Central memory CD8-positive, alpha-beta T cell (primary cell): ENCODE data around the gene TMTC3.
A peak's percentile ranks its signal among the peaks of the same experiment; 100 is the strongest.

Source experiments
- ATAC-seq: fragments of 150-1000 bp; cut with Tn5 transposase; replicated peaks from 2 replicates; pipeline ENCODE4 v1.10.0; 2022; ENCODE audit warnings: mild to moderate bottlenecking, moderate FRiP score, moderate number of reproducible peaks; ENCODE audit not compliant: poor library complexity, severe bottlenecking; ENCODE audit errors: extremely low read depth
- DNase-seq, 2 donors: peaks; one replicate each; pipeline ENCODE4 v3.0.0; 2021; ENCODE audit warnings: low spot score in 2 of 2
- H3K27ac Mint-ChIP-seq: one replicate; pipeline ENCODE4 v1.8.0; 2022; ENCODE audit warnings: low read depth, mild to moderate bottlenecking, moderate library complexity, mixed read lengths
- H3K27me3 Mint-ChIP-seq: one replicate; pipeline ENCODE4 v1.8.0; 2022; ENCODE audit warnings: mixed read lengths
- H3K36me3 Mint-ChIP-seq: one replicate; pipeline ENCODE4 v1.8.0; 2022; ENCODE audit warnings: mild to moderate bottlenecking, moderate library complexity, mixed read lengths; ENCODE audit not compliant: insufficient read depth
- H3K4me1 Mint-ChIP-seq: one replicate; pipeline ENCODE4 v1.8.0; 2022; ENCODE audit warnings: mixed read lengths
- H3K4me3 Mint-ChIP-seq: one replicate; pipeline ENCODE4 v1.8.0; 2022; ENCODE audit warnings: mild to moderate bottlenecking, moderate library complexity, mixed read lengths
- H3K9me3 Mint-ChIP-seq: one replicate; pipeline ENCODE4 v1.8.0; 2022; ENCODE audit warnings: mixed read lengths

Gene TMTC3

DNA sequence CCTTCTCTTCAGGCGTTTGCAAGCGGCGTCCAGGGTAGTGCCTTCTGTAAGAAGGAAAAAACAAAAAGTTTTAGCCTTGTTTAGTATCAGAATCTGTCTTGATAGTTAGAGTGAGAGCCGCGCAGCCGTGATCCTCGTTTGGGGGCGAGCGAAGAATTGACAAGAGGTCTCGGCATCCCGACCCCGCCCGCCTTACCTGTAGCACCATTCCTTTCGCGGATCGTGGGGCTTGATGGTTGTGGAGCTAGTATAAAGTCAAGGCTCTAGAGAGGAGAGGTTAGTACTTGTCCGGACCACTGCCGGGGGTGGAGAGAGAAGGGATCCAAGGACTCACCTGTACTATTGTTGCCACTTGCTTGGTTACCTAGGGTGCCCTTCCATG lies 494 bp downstream of the TMTC3 start:
- peaks cover 47% of the 10 kb centered on the region for H3K4me1 Mint-ChIP-seq
- peak overlapping the region; percentile 90 for H3K4me3 Mint-ChIP-seq
- no peak for DNase-seq
- H3K9me3 Mint-ChIP-seq = no peaks in the 10 kb centered on the region
- no peaks in the 10 kb centered on the region for H3K27me3 Mint-ChIP-seq
- H3K36me3 Mint-ChIP-seq = peaks cover 17% of the 10 kb centered on the region
- ATAC-seq = peak; percentile 0
- H3K27ac Mint-ChIP-seq = peak overlapping the region; percentile 95

GRCh38 chr12:88144037-88144436 lies 1.9 kb downstream of the TMTC3 start:
- Mint-ChIP-seq H3K9me3 (no peaks in the 10 kb centered on the region), H3K27ac (no peak overlapping the region), H3K4me3 (no peak overlapping the region), H3K4me1 (peaks cover 35% of the 10 kb centered on the region), H3K36me3 (peaks cover 15% of the 10 kb centered on the region), H3K27me3 (no peaks in the 10 kb centered on the region)
- no peak for DNase-seq
- no peak for ATAC-seq

GRCh38 chr12:88144546-88145468 lies 2.7 kb downstream of the TMTC3 start:
- Mint-ChIP-seq H3K27me3 (no peaks in the 10 kb centered on the region), H3K4me3 (no peak overlapping the region), H3K27ac (no peak overlapping the region), H3K4me1 (peaks cover 35% of the 10 kb centered on the region), H3K36me3 (peaks cover 13% of the 10 kb centered on the region), H3K9me3 (no peaks in the 10 kb centered on the region)
- no peak for DNase-seq
- ATAC-seq = no peak

GRCh38 chr12:88145567-88146505 lies 3.7 kb downstream of the TMTC3 start:
- Mint-ChIP-seq H3K9me3 (no peaks in the 10 kb centered on the region), H3K27me3 (no peaks in the 10 kb centered on the region), H3K4me1 (peaks cover 26% of the 10 kb centered on the region), H3K36me3 (peaks cover 13% of the 10 kb centered on the region), H3K27ac (no peak overlapping the region), H3K4me3 (no peak overlapping the region)
- DNase-seq (no peak), ATAC-seq (no peak)

- H3K9me3 Mint-ChIP-seq = no peaks in the 10 kb centered on the region
- peaks cover 18% of the 10 kb centered on the region for H3K4me1 Mint-ChIP-seq
- ATAC-seq (no peak), DNase-seq (no peak)
- no peak overlapping the region for H3K27ac Mint-ChIP-seq
- no peaks in the 10 kb centered on the region for H3K27me3 Mint-ChIP-seq
- H3K36me3 Mint-ChIP-seq = no peaks in the 10 kb centered on the region
- no peak overlapping the region for H3K4me3 Mint-ChIP-seq
These were observed 8.0 kb downstream of the TMTC3 start for GRCh38 chr12:88150063-88150462.

GRCh38 chr12:88153959-88154358 lies 11.9 kb downstream of the TMTC3 start:
- H3K4me1 Mint-ChIP-seq = peaks cover 6% of the 10 kb centered on the region
- H3K27me3 Mint-ChIP-seq = no peaks in the 10 kb centered on the region
- no peak overlapping the region for H3K4me3 Mint-ChIP-seq
- H3K27ac Mint-ChIP-seq = no peak overlapping the region
- H3K36me3 Mint-ChIP-seq = peaks cover 4% of the 10 kb centered on the region
- ATAC-seq (no peak), DNase-seq (no peak)
- no peaks in the 10 kb centered on the region for H3K9me3 Mint-ChIP-seq

- H3K9me3 Mint-ChIP-seq = no peaks in the 10 kb centered on the region
- no peak for DNase-seq
- H3K36me3 Mint-ChIP-seq = peaks cover 6% of the 10 kb centered on the region
- H3K4me3 Mint-ChIP-seq = no peak overlapping the region
- no peak for ATAC-seq
- peaks cover 6% of the 10 kb centered on the region for H3K4me1 Mint-ChIP-seq
- no peaks in the 10 kb centered on the region for H3K27me3 Mint-ChIP-seq
- H3K27ac Mint-ChIP-seq = no peak overlapping the region
These were observed 14.1 kb downstream of the TMTC3 start for GRCh38 chr12:88156075-88156654.

- no peak overlapping the region for H3K4me3 Mint-ChIP-seq
- DNase-seq (no peak), ATAC-seq (no peak)
- no peak overlapping the region for H3K27ac Mint-ChIP-seq
- no peaks in the 10 kb centered on the region for H3K4me1 Mint-ChIP-seq
- no peaks in the 10 kb centered on the region for H3K9me3 Mint-ChIP-seq
- peaks cover 27% of the 10 kb centered on the region for H3K36me3 Mint-ChIP-seq
- no peaks in the 10 kb centered on the region for H3K27me3 Mint-ChIP-seq
These were observed 21.3 kb downstream of the TMTC3 start for GRCh38 chr12:88163371-88163770.

DNA sequence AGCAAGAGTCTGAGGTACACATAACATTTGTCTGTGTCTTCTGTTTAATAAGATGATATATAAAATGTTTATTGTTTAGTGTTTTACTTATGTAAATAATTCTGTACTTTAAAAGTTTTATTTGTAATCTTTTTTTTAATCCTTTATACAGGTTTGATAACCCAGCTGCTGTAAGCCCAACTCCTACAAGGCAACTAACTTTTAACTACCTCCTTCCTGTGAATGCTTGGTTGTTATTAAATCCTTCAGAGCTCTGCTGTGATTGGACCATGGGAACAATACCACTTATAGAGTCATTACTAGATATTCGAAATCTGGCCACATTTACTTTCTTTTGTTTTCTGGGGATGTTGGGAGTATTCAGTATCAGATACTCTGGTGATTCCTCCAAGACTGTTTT lies 24.1 kb downstream of the TMTC3 start:
- H3K27ac Mint-ChIP-seq = no peak overlapping the region
- H3K9me3 Mint-ChIP-seq = no peaks in the 10 kb centered on the region
- DNase-seq (no peak), ATAC-seq (no peak)
- peaks cover 26% of the 10 kb centered on the region for H3K36me3 Mint-ChIP-seq
- peaks cover 7% of the 10 kb centered on the region for H3K4me1 Mint-ChIP-seq
- H3K27me3 Mint-ChIP-seq = no peaks in the 10 kb centered on the region
- no peak overlapping the region for H3K4me3 Mint-ChIP-seq

DNA sequence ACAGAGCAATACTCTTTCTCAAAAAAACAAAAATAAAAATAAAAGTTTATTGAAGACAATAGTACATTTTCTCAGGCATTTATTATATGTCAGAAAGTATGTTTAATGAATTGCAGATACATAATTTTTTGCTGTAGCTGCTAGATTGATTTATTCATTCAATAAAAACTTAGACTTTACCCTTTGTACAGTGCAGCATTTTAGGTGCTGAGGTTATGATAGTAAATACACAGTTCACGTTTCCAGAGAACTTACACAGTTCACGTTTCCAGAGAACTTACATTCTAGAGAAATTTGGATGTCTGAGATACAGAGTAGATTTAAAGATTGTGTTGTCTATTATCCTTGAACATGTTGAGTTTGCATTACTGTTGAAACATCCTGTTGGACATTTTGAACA lies 25.3 kb downstream of the TMTC3 start:
- Mint-ChIP-seq H3K27me3 (no peaks in the 10 kb centered on the region), H3K9me3 (no peaks in the 10 kb centered on the region), H3K4me1 (peaks cover 7% of the 10 kb centered on the region), H3K36me3 (peaks cover 18% of the 10 kb centered on the region), H3K4me3 (no peak overlapping the region), H3K27ac (no peak overlapping the region)
- ATAC-seq (no peak), DNase-seq (no peak)

DNA sequence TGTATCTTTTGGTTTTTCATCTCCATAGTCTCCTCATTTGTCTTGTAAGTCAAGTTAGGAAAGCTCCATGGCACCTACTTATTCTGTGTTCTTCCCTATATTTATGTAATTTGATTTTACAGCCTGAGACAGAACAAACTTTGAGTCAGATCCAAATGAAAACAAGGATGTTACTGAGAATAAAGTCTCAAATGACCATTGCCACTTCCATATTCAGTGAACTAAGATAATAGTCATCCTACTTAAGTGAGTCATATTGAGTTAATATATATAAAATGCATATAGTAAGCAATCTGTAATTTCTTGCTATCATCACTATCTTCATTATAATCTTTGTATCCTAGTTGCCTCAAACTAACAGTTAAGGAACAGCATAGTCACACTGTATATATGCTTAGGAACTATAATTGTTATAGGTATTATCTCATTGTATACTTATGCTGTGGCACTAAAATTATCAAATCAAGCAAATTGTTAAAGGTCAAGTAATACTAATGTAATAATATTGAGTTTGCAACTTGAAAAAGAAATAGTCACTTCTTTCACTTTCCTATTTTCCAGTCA lies 30.8 kb downstream of the TMTC3 start:
- H3K9me3 Mint-ChIP-seq = no peaks in the 10 kb centered on the region
- peaks cover 19% of the 10 kb centered on the region for H3K36me3 Mint-ChIP-seq
- no peak for ATAC-seq
- peaks cover 7% of the 10 kb centered on the region for H3K4me1 Mint-ChIP-seq
- H3K27me3 Mint-ChIP-seq = no peaks in the 10 kb centered on the region
- no peak overlapping the region for H3K4me3 Mint-ChIP-seq
- no peak for DNase-seq
- H3K27ac Mint-ChIP-seq = no peak overlapping the region

- no peaks in the 10 kb centered on the region for H3K27me3 Mint-ChIP-seq
- H3K4me1 Mint-ChIP-seq = no peaks in the 10 kb centered on the region
- no peak overlapping the region for H3K4me3 Mint-ChIP-seq
- no peak overlapping the region for H3K27ac Mint-ChIP-seq
- DNase-seq (no peak), ATAC-seq (no peak)
- H3K36me3 Mint-ChIP-seq = peaks cover 24% of the 10 kb centered on the region
- H3K9me3 Mint-ChIP-seq = no peaks in the 10 kb centered on the region
These were observed 33.4 kb downstream of the TMTC3 start for GRCh38 chr12:88175544-88175943.
